ENCODE data around the gene RAI2. TPM values are rescaled to one million over a fixed set of nuclear protein-coding genes. Genes with fewer than 3 reads are reported as not detected.

The RAI2 gene
- total RNA-seq, 2 experiments from 2014 or later = 1.5 to 2.0 TPM

- POLR2A ChIA-PET = no interaction called here
- H3K27me3 ChIP-seq (ENCODE audit: control insufficient read depth in 1 of 2, insufficient read depth in 2 of 2, low read length in 2 of 2) = no peaks in the 10 kb centered on the region
Measured at GRCh38 chrX:17829566-17829965, 31.5 kb downstream of the RAI2 start.

GRCh38 chrX:17828171-17828570, 32.9 kb downstream of the RAI2 start:
- CTCF ChIA-PET = no interaction called here
- no peaks in the 10 kb centered on the region for H3K36me3 Mint-ChIP-seq (ENCODE audit: low read depth)

More at GRCh38 chrX:17829566-17829965, 31.5 kb downstream of the RAI2 start:
- intact Hi-C loops (cut with DNase I, micrococcal nuclease) = no loop called here
- Mint-ChIP-seq H3K27ac (no peak overlapping the region), H3K4me3 (no peak overlapping the region), H3K27me3 (no peaks in the 10 kb centered on the region), H3K36me3 (ENCODE audit: low read depth) (no peaks in the 10 kb centered on the region), H3K4me1 (ENCODE audit: low read depth) (no peaks in the 10 kb centered on the region), H3K9me3 (peaks cover 3% of the 10 kb centered on the region)
- H3K9me3 ChIP-seq (ENCODE audit: control insufficient read depth in 1 of 2, insufficient read depth in 1 of 2, low read length in 2 of 2) = no peaks in the 10 kb centered on the region
- H3K36me3 ChIP-seq (ENCODE audit: insufficient read depth, low read length) = no peaks in the 10 kb centered on the region
- CTCF ChIA-PET = no interaction called here
- no peak for ATAC-seq (ENCODE audit: poor library complexity)
- no peak overlapping the region for H3K4me3 ChIP-seq (ENCODE audit: low read length)
- no peak for DNase-seq
- H3K27ac ChIP-seq (ENCODE audit: low read depth in 1 of 2, low read length in 2 of 2) = no peak overlapping the region
- no peak for TF ChIP-seq CTCF (IDR thresholded peaks at IDR 0.05)
- no peaks in the 10 kb centered on the region for H3K4me1 ChIP-seq (ENCODE audit: insufficient read depth, low read length)

GRCh38 chrX:17826609-17827496, 34.2 kb downstream of the RAI2 start:
- no peak for DNase-seq
- no peaks in the 10 kb centered on the region for H3K36me3 Mint-ChIP-seq (ENCODE audit: low read depth)
- no peak for TF ChIP-seq CTCF (IDR thresholded peaks at IDR 0.05)
- CTCF ChIA-PET = no interaction called here
- Histone ChIP-seq H3K27ac (ENCODE audit: low read depth in 1 of 2, low read length in 2 of 2) (no peak overlapping the region), H3K27me3 (ENCODE audit: control insufficient read depth in 1 of 2, insufficient read depth in 2 of 2, low read length in 2 of 2) (no peaks in the 10 kb centered on the region), H3K36me3 (ENCODE audit: insufficient read depth, low read length) (no peaks in the 10 kb centered on the region), H3K9me3 (ENCODE audit: control insufficient read depth in 1 of 2, insufficient read depth in 1 of 2, low read length in 2 of 2) (no peaks in the 10 kb centered on the region), H3K4me1 (ENCODE audit: insufficient read depth, low read length) (no peaks in the 10 kb centered on the region), H3K4me3 (ENCODE audit: low read length) (no peak overlapping the region)
- no peaks in the 10 kb centered on the region for H3K27me3 Mint-ChIP-seq
- no peak overlapping the region for H3K27ac Mint-ChIP-seq
- peaks cover 3% of the 10 kb centered on the region for H3K9me3 Mint-ChIP-seq
- no peaks in the 10 kb centered on the region for H3K4me1 Mint-ChIP-seq (ENCODE audit: low read depth)
- intact Hi-C loops (cut with DNase I, micrococcal nuclease) = no loop called here
- no peak overlapping the region for H3K4me3 Mint-ChIP-seq
- POLR2A ChIA-PET = no interaction called here
- no peak for ATAC-seq (ENCODE audit: poor library complexity)

More at GRCh38 chrX:17828171-17828570, 32.9 kb downstream of the RAI2 start:
- POLR2A ChIA-PET = no interaction called here
- Mint-ChIP-seq H3K27ac (no peak overlapping the region), H3K4me3 (no peak overlapping the region), H3K9me3 (peaks cover 3% of the 10 kb centered on the region), H3K27me3 (no peaks in the 10 kb centered on the region), H3K4me1 (ENCODE audit: low read depth) (no peaks in the 10 kb centered on the region)
- Histone ChIP-seq H3K4me1 (ENCODE audit: insufficient read depth, low read length) (no peaks in the 10 kb centered on the region), H3K27ac (ENCODE audit: low read depth in 1 of 2, low read length in 2 of 2) (no peak overlapping the region), H3K36me3 (ENCODE audit: insufficient read depth, low read length) (no peaks in the 10 kb centered on the region), H3K4me3 (ENCODE audit: low read length) (no peak overlapping the region), H3K27me3 (ENCODE audit: control insufficient read depth in 1 of 2, insufficient read depth in 2 of 2, low read length in 2 of 2) (no peaks in the 10 kb centered on the region), H3K9me3 (ENCODE audit: control insufficient read depth in 1 of 2, insufficient read depth in 1 of 2, low read length in 2 of 2) (no peaks in the 10 kb centered on the region)
- TF ChIP-seq CTCF (IDR thresholded peaks at IDR 0.05) = no peak
- ATAC-seq (ENCODE audit: poor library complexity) (no peak), DNase-seq (no peak)
- intact Hi-C loops (cut with DNase I, micrococcal nuclease) = no loop called here

Data from CD4-positive, alpha-beta T cell (primary cell).